ENCODE measurements around the gene KLHL17.

Gene KLHL17

GRCh38 chr1:959731-960362 is 537 bp upstream of the KLHL17 start:
- H3K27me3 Mint-ChIP-seq: no peaks in the 10 kb centered on the region
- ATAC-seq (ENCODE audit: low read depth): no peak

GRCh38 chr1:961132-961669 is 817 bp downstream of the KLHL17 start:
- Mint-ChIP-seq H3K4me3 (peak overlapping the region; percentile 80), H3K4me1 (peaks cover 14% of the 10 kb centered on the region), H3K27me3 (no peaks in the 10 kb centered on the region), H3K9me3 (no peaks in the 10 kb centered on the region), H3K36me3 (peaks cover 11% of the 10 kb centered on the region), H3K27ac (no peak overlapping the region)
- DNase-seq (ENCODE audit: low spot score in 2 of 2) (no peak), ATAC-seq (ENCODE audit: low read depth) (no peak)

More at GRCh38 chr1:959731-960362, 537 bp upstream of the KLHL17 start:
- peak overlapping the region; percentile 76 for H3K27ac Mint-ChIP-seq
- H3K4me1 Mint-ChIP-seq: peaks cover 14% of the 10 kb centered on the region
- no peak for DNase-seq (ENCODE audit: low spot score in 2 of 2)
- peaks cover 19% of the 10 kb centered on the region for H3K36me3 Mint-ChIP-seq
- H3K9me3 Mint-ChIP-seq: no peaks in the 10 kb centered on the region
- H3K4me3 Mint-ChIP-seq: peak overlapping the region; percentile 89

GRCh38 chr1:962381-963300 is 2.3 kb downstream of the KLHL17 start:
- Mint-ChIP-seq H3K4me3 (peak overlapping the region; percentile 80), H3K27ac (no peak overlapping the region), H3K27me3 (no peaks in the 10 kb centered on the region), H3K36me3 (peaks cover 5% of the 10 kb centered on the region), H3K4me1 (peaks cover 8% of the 10 kb centered on the region), H3K9me3 (no peaks in the 10 kb centered on the region)
- ATAC-seq (ENCODE audit: low read depth): no peak
- DNase-seq (ENCODE audit: low spot score in 2 of 2): no peak

GRCh38 chr1:963301-963651 is 2.9 kb downstream of the KLHL17 start:
- Mint-ChIP-seq H3K27me3 (peaks cover under 1% of the 10 kb centered on the region), H3K27ac (no peak overlapping the region), H3K4me3 (no peak overlapping the region), H3K36me3 (peaks cover 3% of the 10 kb centered on the region), H3K9me3 (no peaks in the 10 kb centered on the region), H3K4me1 (peaks cover 5% of the 10 kb centered on the region)
- ATAC-seq (ENCODE audit: low read depth) (no peak), DNase-seq (ENCODE audit: low spot score in 2 of 2) (no peak)

- Mint-ChIP-seq H3K36me3 (peaks cover 1% of the 10 kb centered on the region), H3K27ac (no peak overlapping the region), H3K27me3 (peaks cover 4% of the 10 kb centered on the region), H3K9me3 (no peaks in the 10 kb centered on the region), H3K4me1 (peaks cover 6% of the 10 kb centered on the region), H3K4me3 (no peak overlapping the region)
- DNase-seq (ENCODE audit: low spot score in 2 of 2) (no peak), ATAC-seq (ENCODE audit: low read depth) (no peak)
These were observed 3.6 kb downstream of the KLHL17 start for GRCh38 chr1:963746-964525.

- H3K27ac Mint-ChIP-seq: no peak overlapping the region
- H3K9me3 Mint-ChIP-seq: no peaks in the 10 kb centered on the region
- peak overlapping the region; percentile 25 for H3K4me3 Mint-ChIP-seq
- H3K27me3 Mint-ChIP-seq: peaks cover 11% of the 10 kb centered on the region
- DNase-seq (ENCODE audit: low spot score in 2 of 2) (no peak), ATAC-seq (ENCODE audit: low read depth) (no peak)
- peaks cover 6% of the 10 kb centered on the region for H3K4me1 Mint-ChIP-seq
- H3K36me3 Mint-ChIP-seq: peaks cover 1% of the 10 kb centered on the region
These were observed 4.5 kb downstream of the KLHL17 start for GRCh38 chr1:964691-965525.

- H3K4me1 Mint-ChIP-seq: peaks cover 6% of the 10 kb centered on the region
- peaks cover 11% of the 10 kb centered on the region for H3K27me3 Mint-ChIP-seq
- H3K36me3 Mint-ChIP-seq: peaks cover 1% of the 10 kb centered on the region
- DNase-seq (ENCODE audit: low spot score in 2 of 2): no peak
- H3K4me3 Mint-ChIP-seq: peak overlapping the region; percentile 60
- H3K9me3 Mint-ChIP-seq: no peaks in the 10 kb centered on the region
- no peak for ATAC-seq (ENCODE audit: low read depth)
- no peak overlapping the region for H3K27ac Mint-ChIP-seq
These were observed 5.2 kb downstream of the KLHL17 start for GRCh38 chr1:965526-966134.

GRCh38 chr1:966135-966703 is 5.8 kb downstream of the KLHL17 start, which contains the start of gene PLEKHN1:
PLEKHN1 (plus strand) TSS chr1:966482; CDS start chr1:966532, 50 bp downstream.
- Mint-ChIP-seq H3K36me3 (peaks cover 1% of the 10 kb centered on the region), H3K27me3 (peaks cover 11% of the 10 kb centered on the region), H3K4me1 (peaks cover 6% of the 10 kb centered on the region), H3K4me3 (peak within 1 kb of the TSS; percentile 77), H3K9me3 (no peaks in the 10 kb centered on the region), H3K27ac (no peak within 1 kb of the TSS)
- no peak for DNase-seq (ENCODE audit: low spot score in 2 of 2)
- ATAC-seq (ENCODE audit: low read depth): peak; percentile 54

GRCh38 chr1:966704-967300 is 6.4 kb downstream of the KLHL17 start:
- H3K4me1 Mint-ChIP-seq: peaks cover 6% of the 10 kb centered on the region
- H3K4me3 Mint-ChIP-seq: peak overlapping the region; percentile 77
- H3K9me3 Mint-ChIP-seq: no peaks in the 10 kb centered on the region
- no peak overlapping the region for H3K27ac Mint-ChIP-seq
- peaks cover 1% of the 10 kb centered on the region for H3K36me3 Mint-ChIP-seq
- peaks cover 11% of the 10 kb centered on the region for H3K27me3 Mint-ChIP-seq
- ATAC-seq (ENCODE audit: low read depth): peak; percentile 81
- DNase-seq (ENCODE audit: low spot score in 2 of 2): peak in 1 of 2 donors; percentile 44

GRCh38 chr1:967466-968343 is 7.3 kb downstream of the KLHL17 start:
- Mint-ChIP-seq H3K4me3 (peak overlapping the region; percentile 37), H3K9me3 (no peaks in the 10 kb centered on the region), H3K4me1 (peaks cover 3% of the 10 kb centered on the region), H3K27ac (no peak overlapping the region), H3K36me3 (peaks cover 1% of the 10 kb centered on the region), H3K27me3 (peaks cover 11% of the 10 kb centered on the region)
- DNase-seq (ENCODE audit: low spot score in 2 of 2) (no peak), ATAC-seq (ENCODE audit: low read depth) (no peak)

- Mint-ChIP-seq H3K4me1 (peaks cover 3% of the 10 kb centered on the region), H3K27me3 (peaks cover 14% of the 10 kb centered on the region), H3K27ac (no peak overlapping the region), H3K4me3 (no peak overlapping the region), H3K36me3 (peaks cover 1% of the 10 kb centered on the region), H3K9me3 (no peaks in the 10 kb centered on the region)
- ATAC-seq (ENCODE audit: low read depth) (no peak), DNase-seq (ENCODE audit: low spot score in 2 of 2) (no peak)
These were observed 9.0 kb downstream of the KLHL17 start for GRCh38 chr1:969260-969855.
